PC-3 (cell line): ENCODE data around the gene LRIT1.

Experiments used
- EZH2 ChIP-seq: fragments of 300-600 bp; sonication (generic); IDR thresholded peaks from one replicate; pipeline ENCODE4 v1.6.1; 2017; ENCODE audit warnings: antibody characterized with exemption, mild to moderate bottlenecking, low read length; ENCODE audit not compliant: unreplicated experiment
- EZH2phosphoT487 ChIP-seq: fragments of 300-600 bp; sonication (generic); IDR thresholded peaks from 2 replicates; pipeline ENCODE4 v1.6.1; 2018; ENCODE audit warnings: mild to moderate bottlenecking, antibody characterized with exemption, low read length, borderline replicate concordance
- TF ChIP-seq, protein P1 (sequence below): fragments of 300-600 bp; sonication (generic); conservative IDR thresholded peaks from 2 replicates; pipeline ENCODE4 v1.5.1; 2017; ENCODE audit warnings: antibody characterized with exemption, low read depth, mild to moderate bottlenecking, low read length

GRCh38 chr10:84269162-84269561 is 27.8 kb upstream of the LRIT1 start:
- TF ChIP-seq, protein P1, sequence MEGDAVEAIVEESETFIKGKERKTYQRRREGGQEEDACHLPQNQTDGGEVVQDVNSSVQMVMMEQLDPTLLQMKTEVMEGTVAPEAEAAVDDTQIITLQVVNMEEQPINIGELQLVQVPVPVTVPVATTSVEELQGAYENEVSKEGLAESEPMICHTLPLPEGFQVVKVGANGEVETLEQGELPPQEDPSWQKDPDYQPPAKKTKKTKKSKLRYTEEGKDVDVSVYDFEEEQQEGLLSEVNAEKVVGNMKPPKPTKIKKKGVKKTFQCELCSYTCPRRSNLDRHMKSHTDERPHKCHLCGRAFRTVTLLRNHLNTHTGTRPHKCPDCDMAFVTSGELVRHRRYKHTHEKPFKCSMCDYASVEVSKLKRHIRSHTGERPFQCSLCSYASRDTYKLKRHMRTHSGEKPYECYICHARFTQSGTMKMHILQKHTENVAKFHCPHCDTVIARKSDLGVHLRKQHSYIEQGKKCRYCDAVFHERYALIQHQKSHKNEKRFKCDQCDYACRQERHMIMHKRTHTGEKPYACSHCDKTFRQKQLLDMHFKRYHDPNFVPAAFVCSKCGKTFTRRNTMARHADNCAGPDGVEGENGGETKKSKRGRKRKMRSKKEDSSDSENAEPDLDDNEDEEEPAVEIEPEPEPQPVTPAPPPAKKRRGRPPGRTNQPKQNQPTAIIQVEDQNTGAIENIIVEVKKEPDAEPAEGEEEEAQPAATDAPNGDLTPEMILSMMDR: no peak
- no peak for TF ChIP-seq EZH2phosphoT487
- no peak for TF ChIP-seq EZH2
